ENCODE data around the gene CLCN6.

DNA sequence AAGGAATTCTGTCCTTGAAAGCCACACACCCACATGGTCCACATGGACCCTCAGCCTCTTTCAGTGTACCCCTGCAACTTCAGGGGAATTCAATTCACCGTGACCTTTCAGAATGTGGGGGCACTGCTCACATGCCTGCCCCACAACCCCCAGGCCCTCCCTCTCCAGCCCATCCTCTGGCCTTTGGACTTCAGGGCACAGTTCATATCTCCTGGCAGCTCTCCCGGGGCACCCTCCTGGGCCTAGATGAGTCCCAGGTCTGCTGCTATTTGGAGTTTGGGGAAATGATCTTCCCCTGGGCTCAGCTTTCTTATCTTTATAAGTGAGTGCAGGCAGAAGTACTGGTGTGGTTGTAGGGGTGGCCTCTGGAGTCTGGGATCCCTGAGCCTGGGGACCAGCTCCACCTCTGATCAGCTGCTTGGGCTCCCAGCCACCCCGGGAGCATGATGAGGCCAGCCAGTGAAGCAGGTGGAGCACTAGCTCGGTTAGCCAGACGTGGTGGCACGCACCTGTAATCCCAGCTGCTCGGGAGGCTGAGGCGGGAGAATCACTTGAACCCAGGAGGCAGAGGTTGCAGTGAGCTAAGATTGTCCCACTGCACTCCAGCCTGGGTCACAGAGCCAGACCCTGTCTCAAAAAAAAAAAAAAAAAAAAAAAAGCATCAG is 28.2 kb upstream of the CLCN6 start:
- TF ChIP-seq, protein P1, sequence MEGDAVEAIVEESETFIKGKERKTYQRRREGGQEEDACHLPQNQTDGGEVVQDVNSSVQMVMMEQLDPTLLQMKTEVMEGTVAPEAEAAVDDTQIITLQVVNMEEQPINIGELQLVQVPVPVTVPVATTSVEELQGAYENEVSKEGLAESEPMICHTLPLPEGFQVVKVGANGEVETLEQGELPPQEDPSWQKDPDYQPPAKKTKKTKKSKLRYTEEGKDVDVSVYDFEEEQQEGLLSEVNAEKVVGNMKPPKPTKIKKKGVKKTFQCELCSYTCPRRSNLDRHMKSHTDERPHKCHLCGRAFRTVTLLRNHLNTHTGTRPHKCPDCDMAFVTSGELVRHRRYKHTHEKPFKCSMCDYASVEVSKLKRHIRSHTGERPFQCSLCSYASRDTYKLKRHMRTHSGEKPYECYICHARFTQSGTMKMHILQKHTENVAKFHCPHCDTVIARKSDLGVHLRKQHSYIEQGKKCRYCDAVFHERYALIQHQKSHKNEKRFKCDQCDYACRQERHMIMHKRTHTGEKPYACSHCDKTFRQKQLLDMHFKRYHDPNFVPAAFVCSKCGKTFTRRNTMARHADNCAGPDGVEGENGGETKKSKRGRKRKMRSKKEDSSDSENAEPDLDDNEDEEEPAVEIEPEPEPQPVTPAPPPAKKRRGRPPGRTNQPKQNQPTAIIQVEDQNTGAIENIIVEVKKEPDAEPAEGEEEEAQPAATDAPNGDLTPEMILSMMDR (IDR thresholded peaks at IDR 0.05; ENCODE audit: poor library complexity) = no peak
- TF ChIP-seq EZH2phosphoT487 (IDR thresholded peaks at IDR 0.05; ENCODE audit: low read depth, severe bottlenecking, unreplicated experiment) (no peak), EZH2 (IDR thresholded peaks at IDR 0.05; ENCODE audit: borderline replicate concordance) (no peak)
